GM18517 (cell line): ENCODE data around the gene MAP1LC3B.

Experiments
- ATAC-seq: cut with Tn5 transposase; IDR thresholded peaks from one replicate; pipeline ENCODE4 v1.9.1; 2021; ENCODE audit warnings: mild to moderate bottlenecking, moderate library complexity; ENCODE audit not compliant: unreplicated experiment

MAP1LC3B gene

DNA sequence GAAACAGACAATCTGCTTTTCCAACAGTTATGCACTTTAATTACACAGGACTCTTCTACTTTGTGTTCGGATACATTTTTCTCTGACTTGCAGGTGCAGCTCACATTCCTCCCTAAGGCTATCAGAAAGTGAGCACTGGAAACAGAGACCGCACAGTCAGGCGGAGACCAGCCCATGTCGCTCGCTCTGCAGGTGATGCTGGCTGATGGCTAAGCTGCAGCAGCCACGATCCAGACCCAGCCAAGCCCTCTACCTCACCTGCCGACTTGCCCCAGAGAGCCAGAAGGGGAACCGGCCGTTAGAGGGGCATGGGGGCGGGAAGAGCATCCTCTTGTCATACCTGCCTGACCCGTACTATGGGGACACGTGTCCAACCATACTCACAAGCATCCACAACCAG lies 33.8 kb downstream of the MAP1LC3B start:
- ATAC-seq = no peak

DNA sequence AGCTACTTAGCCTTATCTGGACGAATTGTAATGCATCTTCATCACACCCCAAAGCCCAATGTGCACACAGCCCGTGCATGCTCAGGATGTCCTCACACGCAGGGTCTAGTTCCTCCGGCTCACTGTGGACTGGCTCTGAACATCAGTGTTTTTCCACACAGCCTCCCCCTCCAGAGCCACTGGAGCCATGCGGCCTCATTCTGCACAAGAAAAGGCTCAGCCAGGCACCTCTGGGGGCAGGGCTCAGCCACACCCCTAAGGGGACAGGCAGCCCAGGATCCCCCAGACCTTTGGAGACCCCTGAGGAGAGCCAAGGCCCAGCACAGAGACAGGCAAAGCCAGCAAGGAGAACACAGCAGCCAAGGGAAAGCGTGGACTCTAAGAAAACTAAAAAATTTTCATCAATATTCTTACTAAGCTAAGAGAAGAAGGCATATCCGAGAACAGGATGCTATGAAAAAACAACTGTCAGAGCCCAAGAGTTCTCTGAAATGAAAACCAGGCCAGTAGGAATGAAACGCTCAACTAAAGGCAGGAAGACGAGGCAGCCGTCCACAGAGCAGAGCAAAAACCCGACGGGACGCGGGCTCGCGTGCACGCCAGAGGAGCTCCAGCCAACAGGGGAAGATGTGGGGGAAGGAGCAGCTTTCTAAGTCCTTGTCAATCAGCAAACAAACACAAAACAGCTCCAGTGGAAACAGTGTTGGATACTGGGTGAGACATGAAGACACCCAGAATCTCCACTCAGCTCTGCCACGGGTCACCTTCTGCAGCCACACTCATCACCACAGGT lies 34.5 kb downstream of the MAP1LC3B start:
- no peak for ATAC-seq

DNA sequence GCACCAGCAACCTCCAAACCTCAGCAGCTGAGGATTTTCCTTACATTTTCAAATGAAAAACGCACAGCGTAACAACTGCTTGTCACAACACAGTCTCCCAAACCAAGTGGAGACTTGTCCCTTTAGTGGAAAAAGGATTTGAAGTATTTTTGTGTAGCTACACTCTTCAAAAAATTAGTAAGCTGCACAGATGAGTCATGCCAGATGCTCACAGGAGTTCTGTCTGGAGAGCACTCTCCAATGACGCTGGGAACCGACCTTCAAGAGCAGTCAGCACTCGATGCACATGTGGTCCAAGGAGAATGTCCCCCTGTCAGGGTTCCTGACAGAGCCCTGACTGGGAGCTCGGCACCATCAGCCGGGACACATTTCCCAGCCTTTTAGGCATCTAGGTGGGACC lies 39.8 kb downstream of the MAP1LC3B start:
- ATAC-seq = no peak

DNA sequence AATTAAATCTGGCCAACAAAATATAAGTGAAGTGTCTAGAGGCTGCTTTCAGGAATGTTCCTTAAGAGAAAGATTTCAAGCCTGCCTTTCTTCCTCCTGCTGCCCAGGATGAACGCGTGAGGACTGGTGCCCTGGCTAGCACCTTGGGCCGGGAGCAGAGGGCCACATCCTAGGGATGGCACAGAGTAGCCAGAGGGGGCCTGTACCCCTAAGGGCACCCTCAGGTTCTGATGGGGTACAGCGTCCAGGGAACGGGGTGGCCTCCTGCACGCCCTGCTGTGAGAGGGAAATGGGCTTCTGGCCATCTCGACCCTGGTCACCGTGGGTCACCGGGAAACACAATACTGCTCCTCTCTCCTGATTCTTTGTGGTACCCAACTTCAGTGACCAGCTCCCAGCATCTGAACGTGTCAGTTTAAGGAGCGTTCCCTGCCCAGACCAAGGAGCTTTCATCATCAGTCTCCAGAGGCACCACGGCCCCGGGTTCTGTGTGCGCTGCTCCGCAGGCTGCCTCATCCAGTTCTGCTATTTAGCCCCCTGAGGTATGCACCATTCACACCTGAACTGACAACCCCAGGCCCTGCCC lies 40.3 kb downstream of the MAP1LC3B start:
- no peak for ATAC-seq

DNA sequence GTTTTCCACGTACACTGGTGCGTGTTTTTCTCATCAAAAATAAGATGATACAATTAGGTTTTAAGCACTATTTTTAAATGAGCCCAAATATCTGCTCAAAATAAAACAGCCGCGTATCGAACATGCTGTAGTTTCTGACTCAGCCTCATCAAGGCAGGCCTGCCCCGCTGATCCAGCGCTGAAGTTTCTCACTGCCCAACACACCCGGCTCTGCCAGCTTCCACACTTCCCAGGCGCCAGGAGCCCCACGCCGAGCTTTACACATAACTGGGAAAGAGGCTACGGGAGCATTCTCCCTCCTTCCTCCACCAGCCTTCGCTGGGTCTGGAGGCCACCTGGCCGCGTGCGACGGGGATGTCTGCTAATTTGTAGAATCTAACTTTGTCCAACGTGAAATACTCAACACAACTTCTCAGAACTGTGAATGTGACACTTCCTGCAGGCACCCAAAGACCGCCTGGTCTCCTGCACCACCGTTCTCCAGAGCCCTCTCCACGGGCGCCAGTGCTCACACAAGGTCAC lies 42.1 kb downstream of the MAP1LC3B start:
- ATAC-seq = no peak

DNA sequence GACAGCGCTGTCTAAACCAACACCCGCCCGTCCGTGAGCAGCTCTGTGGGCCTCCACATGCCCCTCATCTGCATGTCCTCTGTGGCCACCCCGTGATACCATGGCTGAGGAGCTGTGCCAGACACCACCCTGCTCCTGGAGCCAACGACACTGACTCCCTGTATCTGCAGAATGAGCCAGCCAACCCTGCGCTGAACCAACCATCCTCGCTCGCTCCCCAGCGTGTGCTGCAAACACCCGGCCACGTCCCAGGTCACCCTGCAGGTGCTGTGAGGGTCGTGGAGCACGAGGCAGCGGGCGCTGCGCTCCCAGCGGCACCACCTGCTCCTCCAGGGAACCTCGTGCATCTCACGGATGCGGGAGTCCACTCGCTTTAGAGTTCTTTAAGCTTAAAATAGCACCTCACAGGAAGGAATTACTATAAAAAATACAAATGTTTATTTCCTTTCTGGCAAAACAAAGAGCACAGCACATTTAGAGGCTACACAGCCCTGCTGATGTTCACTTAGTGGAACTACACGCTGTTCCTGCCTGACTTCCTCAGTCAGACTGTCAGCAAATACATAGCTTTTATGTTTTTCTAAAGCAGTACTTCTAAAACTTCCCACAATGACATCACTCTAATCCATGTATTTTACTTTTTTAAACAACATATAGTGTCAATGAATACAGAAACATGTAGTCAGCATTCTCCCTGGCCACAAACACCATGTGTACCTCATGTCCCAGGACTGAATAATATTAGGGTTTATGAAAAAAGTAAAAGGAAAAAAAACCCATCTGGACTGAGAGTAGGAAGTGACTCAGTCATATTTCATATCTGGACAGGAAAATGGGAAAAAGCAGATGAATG lies 43.5 kb downstream of the MAP1LC3B start:
- no peak for ATAC-seq

DNA sequence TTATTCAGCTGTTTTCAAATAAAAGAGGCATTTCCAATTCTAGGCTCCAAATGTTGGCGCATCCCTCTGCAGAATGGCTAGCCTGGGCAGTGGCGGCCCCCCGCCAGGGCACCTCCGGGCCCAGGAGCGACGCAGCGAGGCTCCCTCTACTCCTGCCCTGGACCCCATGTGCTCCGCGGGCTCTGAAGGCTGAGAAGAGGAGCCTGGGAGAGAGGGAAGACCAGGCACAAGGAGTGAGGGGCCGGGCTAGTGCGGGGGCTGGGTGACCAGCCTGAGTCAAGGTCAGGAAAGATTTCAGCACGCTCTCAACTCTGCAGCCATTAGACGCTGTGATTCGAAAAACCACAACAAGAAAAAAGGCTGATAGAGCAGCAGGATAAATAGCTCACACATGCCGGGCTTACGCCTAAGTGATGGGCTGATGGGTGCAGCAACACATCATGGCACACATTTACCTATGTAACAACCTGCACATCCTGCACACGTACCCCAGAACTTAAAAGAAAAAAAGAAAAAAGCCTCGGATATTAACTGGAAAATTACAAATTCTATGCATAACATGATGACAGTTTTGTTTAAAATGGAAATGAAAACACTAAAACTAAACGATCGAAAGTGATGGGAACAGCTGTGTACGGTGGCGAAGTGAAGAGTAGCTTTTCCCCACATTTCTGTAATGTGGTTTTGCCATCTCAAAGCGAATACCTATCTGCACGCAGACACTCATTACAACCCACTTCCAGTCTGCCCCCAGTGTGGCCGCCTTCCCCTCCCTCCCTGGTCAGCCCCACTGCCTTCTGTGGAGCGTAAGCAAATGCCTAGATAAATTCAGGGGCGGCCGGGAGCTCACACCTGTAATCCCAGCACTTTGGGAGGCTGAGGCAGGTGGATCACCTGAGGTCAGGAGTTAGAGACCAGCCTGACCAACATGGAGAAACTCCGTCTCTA lies 44.4 kb downstream of the MAP1LC3B start:
- ATAC-seq = no peak

DNA sequence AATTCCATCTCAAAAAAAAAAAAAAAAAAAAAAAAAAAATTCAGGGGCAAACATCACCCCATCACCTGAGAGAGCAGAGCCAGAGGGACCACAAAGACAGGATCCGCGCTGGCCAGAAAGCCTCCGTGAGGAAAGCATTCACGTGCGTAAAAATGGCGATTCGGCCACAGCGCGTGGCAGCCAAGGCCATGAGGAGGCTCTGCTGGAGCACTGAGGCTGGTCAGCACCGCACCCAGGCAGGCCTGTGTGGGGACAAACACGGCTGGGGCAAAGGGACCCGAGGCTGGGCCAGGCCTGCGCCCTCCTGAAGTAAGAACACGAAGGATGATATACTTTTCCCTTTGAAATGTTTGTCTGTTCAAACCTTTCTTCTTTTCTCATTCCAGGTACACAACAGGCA lies 45.2 kb downstream of the MAP1LC3B start:
- no peak for ATAC-seq

DNA sequence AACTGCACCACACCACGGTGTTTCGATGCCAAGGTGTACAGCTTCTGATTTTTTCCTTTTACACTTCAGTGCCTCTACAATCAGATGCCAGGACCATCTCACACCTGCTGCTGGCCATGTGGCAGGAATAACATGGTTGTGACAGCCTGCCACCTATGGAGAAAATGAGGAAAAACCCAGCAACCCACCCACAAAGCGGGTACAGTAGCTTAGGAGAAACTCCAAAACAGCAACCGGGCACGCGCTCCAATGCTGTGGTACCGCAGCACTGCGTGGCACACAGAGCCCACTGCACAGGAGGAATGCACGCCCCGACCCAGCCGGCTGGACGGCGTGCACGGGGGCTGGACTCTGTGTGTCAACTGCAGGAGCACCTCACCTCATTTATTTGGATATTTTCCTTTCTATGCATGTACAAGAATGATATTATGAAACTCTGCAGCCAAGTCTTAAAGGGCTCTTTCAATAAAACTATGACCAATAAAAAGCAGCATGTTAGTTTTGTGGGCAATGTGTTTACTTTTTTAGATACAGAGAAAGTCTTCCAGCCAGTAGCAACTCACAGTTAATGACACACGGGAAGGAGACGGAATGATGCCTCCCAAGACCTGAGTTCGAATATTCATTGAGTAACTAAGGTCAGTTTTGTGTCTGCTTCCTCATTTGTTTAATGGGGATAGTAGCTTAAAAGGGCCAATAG lies 45.9 kb downstream of the MAP1LC3B start:
- ATAC-seq = no peak

DNA sequence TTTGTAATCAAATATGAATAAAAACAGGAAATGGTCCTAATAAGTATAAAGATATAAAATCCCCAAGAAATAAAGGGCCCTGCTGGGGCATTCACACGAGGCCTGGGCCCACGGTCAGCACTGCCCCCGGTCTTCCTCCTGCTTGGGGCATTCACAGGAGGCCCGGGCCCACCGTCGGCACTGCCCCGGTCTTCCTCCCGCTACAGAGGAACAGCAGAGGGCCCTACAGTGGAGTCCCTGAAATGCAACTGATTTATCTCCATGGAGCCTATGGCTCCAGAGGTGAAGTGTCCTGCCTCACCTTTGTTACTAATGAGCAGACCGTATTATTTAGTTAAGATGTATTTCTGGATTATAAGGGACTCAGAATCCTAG lies 46.5 kb downstream of the MAP1LC3B start:
- no peak for ATAC-seq

DNA sequence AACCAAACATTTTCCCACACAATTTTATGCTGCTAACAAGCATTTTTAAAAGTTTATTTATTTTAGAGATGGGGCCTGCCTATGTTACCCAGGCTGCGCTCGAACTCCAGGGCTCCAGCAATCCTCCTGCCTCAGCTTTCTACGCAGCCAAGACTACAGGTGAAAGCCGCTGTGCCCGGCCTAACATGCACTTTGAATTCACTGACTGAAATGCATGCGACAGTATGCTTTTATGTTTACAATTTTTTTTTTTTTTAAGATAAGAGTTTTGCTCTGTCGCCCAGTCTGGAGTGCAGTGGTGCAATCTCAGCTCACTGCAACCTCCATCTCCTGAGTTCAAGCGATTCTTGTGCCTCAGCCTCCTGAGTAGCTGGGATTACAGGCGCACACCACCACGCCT lies 47.8 kb downstream of the MAP1LC3B start:
- ATAC-seq = no peak

DNA sequence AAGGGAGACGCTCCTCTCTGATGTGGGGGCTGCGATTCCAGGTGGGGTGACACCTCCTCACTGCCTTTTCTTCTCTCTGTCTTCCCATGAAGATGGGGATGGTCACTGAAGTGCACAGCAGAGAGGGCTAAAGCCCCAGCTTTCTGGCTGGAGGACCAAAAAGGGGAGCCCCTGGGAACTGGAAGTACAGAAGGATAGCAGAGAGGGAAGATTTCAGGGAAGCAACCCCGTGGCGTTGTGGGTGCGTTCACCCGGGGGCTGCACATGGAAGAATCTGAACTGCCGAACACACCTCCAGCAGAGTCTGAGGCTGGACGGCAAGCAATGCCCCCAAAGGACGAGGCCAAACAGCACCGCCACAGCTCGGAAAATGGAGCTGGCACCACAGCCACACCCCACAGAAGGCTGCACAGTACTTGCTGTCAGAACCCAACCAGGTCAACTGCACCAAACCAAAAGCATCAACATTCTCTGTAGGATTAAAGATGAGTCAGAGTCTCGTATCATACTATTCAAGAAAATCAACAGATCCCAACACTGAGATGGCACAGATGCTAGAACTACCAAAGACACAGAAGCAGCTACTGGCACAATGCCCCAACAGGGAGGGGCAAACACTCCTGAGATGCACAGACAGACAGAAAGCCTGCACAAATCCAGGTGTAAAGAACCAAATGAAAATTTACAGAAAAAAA lies 49.9 kb downstream of the MAP1LC3B start:
- no peak for ATAC-seq

DNA sequence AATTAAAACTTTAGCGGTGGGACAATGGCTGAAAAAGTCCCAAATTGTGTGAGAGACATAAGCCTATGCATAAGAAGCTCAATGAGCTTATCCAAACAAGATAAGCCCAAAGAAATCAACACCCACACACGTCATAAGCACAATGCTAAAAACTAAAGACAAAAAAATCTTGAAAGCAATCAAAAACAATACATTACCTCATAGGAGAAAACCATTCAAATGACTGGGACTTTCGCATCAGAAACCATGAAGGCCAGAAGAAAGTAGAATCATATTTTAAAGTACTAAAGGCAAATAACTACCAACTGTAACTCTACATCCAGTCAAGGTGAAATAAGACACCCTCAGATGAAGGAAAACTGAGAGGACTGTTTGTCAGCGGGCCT lies 50.4 kb downstream of the MAP1LC3B start:
- no peak for ATAC-seq

DNA sequence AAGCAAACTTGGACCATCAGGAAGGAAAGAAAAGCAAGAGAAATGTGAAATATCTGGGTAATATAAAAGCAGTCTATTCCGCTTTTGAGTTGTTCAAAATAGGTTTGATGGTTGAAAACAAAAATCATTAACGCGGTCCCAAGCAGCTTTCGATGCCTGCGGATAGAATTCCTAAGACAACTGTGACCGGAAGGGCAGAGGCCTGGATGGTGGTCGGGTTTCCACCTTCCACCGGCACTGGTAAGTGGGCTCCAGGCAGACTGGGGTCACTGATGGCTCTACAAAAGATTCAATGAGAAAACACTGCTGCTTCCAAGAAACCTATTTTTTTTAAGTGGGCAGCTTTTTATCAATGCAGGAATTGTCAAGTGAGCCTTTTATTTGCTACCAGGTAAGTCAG lies 50.9 kb downstream of the MAP1LC3B start:
- no peak for ATAC-seq

DNA sequence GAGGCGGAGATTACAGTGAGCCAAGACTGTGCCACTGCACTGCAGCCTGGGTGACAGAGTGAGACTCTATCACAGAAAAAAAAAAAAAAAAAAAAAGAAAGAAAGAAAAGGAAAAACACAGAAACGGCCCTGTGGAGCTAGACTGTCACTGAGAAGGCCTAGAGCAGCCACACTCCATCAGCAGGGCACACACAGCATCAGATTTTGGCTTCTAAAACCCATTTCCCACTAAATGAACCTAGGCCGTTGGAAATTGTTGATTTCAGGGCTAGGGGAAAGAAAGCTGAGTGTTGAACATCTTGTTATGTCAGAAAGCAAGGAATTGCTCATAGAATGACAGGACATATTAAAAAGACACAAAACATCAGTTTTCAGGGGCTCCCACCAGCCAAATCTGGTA lies 51.8 kb downstream of the MAP1LC3B start:
- no peak for ATAC-seq

DNA sequence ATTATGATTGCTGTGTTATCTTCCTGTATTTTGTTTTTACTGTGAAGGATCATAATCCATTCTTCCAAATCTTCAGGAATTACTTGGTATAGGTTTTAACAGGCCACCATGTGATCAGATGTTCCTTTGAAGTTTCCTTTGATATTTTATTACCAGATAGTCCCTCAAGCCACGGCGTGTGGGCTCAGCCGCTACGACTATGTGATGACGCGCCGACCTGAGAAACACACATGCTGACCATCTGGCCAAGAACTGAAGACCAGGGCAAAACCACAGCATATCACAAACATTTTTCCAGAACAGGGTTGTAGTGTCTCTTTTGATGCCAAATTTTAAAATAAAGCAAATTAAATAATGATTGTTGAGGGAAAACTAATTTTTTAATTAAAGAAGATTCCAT lies 53.4 kb downstream of the MAP1LC3B start:
- ATAC-seq = no peak

DNA sequence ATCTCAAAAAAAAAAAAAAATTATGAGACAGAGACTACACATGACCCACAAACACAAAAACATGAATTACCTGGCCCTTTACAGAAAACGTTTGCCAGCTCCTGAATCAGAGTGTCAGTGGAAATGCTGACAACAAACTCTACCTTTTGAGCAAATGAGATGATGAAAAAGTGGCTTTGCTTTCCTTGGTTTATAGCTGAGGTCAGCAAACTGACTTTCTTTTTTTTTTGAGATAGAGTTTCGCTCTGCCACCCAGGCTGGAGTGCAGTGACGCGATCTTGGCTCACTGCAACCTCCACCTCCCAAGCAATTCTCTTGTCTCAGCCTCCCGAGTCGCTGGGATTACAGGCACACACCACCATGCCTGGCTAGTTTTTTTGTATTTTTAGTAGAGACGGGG lies 54.3 kb downstream of the MAP1LC3B start:
- ATAC-seq = no peak

DNA sequence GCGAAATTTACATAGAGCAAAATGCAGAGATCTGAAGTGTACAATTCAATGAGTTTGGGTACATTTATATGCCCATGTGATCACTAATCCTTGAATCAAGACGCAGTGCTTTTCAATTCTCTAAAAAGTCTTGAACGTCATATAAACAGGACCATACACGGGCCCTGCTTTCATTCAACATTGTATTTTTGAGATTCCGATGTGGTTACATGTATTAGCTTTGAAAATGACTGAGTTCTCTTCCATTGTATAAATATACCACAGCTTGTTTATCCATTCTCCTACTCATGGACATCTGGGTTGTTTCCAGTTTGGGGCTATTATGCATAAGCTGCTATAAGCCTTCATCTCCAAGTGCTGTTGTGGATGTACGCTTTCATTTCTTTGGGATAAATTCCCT lies 55.2 kb downstream of the MAP1LC3B start:
- no peak for ATAC-seq

DNA sequence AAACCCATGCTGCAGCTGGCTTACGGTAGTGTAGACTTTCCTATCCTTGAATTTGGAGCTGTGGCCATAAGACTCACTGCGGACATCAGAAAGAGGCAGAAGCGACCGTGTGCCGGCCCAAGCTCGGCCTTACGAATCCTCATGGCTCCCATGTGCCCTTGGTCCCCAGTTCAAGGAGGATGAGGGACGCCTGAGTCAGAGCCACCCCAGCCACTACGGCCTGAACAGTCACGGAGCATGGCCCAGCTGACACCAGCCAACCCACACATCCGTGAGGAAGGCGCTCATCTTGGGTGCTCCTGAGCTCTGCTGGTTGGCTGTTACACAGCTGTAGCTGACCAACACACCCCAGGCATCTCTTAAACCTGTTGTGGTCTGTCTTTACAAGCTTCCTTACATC lies 56.7 kb downstream of the MAP1LC3B start:
- ATAC-seq = no peak
